HG02840 (cell line): ENCODE measurements around the gene RGS17.

ENCODE experiments used
- ATAC-seq: cut with Tn5 transposase; IDR thresholded peaks from one replicate; pipeline ENCODE4 v1.9.1; 2021; ENCODE audit warnings: mild to moderate bottlenecking, moderate library complexity, moderate number of reproducible peaks; ENCODE audit not compliant: unreplicated experiment, low FRiP score

Gene RGS17

GRCh38 chr6:153086225-153086990 lies 44.7 kb downstream of the RGS17 start:
- ATAC-seq = no peak

- no peak for ATAC-seq
Measured at GRCh38 chr6:153085239-153085638, 45.8 kb downstream of the RGS17 start.

GRCh38 chr6:153084393-153084792 lies 46.7 kb downstream of the RGS17 start:
- no peak for ATAC-seq

DNA sequence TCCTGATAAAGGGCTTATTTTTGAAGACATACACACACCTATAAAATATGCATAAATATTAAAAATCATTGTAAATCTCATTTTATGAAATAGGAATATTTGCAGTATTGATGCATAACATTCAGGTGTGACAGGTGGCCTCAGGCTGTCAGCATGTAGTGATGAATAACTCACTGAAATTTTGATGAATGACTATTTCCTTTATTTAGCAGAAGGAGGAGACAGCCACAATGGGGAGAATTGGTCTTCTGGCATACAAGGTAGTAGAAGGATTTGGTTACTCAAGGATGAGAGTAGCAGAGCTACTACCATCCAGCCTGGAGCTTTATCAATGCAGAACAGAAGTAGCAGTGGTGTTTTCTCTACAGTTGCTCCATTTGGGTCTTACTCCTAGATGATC lies 47.2 kb downstream of the RGS17 start:
- no peak for ATAC-seq

DNA sequence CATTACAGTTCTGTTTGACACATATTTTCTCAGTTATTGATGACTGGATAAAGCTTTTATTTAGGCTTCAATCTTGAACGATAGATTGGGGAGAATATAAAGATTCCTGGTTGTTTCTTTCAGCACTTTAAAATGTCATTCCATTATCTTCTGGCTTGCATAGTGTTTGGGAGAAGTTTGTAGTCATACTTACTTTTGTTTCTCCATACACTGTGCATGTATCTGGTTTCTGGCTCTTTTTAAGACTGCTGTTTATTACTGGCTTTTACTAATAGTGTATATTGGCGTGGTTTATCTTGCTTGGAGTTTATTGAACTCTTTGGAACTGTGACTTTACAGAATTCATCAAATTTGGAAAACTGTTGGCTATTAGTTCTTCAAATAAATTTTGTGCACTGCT lies 49.2 kb downstream of the RGS17 start:
- ATAC-seq = no peak

GRCh38 chr6:153076431-153076830 lies 54.7 kb downstream of the RGS17 start:
- no peak for ATAC-seq

GRCh38 chr6:153074761-153075160 lies 56.3 kb downstream of the RGS17 start:
- no peak for ATAC-seq

- ATAC-seq = no peak
Measured at GRCh38 chr6:153073841-153074240, 57.2 kb downstream of the RGS17 start.

- ATAC-seq = no peak
Measured at GRCh38 chr6:153070756-153071155, 60.3 kb downstream of the RGS17 start.

DNA sequence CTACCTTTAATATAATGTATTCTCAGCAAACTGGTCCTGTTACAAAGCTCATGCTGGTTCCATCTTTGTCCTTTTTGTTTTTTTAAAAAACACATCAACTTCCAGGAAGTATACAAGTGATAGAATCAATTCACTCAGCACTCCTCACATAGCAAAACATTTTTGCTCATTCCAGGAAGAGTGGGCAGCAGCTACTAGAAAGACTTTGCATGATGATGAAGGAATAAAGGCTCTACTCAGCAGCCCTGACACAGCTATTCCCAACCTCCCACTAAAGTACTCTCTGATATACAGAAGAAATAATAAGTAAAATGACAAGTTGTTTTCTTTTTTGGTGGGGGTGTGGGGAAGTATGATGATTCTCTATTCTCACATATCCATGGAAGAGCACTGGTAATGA lies 61.2 kb downstream of the RGS17 start:
- no peak for ATAC-seq

DNA sequence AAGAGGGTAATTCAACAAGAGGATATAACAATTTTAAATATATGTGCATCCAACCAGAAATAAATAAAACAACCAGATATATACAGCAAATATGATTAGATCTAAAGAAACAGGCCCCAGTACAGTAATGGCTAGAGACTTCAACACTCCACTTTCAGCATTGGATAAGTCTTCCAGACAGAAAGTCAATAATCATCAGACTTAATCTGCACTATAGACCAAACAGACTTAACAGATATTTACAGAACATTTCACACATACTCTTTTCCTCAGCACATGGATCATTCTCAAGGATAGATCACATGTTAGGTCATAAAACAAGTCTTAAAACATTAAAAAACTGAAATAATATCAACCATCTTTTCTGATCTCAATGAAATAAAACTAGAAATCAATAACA lies 65.9 kb downstream of the RGS17 start:
- no peak for ATAC-seq

DNA sequence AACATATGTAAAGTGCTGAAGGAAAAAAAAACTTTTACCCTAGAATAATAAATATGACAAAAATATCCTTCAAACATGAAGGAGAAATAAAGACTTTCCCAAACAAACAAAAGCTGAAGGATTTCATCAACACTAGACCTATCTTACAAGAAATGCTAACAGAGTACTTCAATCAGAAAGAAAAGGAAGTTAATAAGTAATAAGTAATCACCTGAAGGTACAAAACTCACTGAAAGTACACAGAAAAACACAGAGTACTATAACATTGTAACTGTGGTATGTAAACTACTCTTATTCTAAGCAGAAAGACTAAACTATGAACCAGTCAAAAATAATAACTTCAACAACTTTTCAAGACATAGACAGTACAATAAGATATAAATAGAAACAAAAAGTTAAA lies 67.1 kb downstream of the RGS17 start:
- ATAC-seq = no peak

- ATAC-seq = no peak
Measured at GRCh38 chr6:153062516-153062915, 68.6 kb downstream of the RGS17 start.

DNA sequence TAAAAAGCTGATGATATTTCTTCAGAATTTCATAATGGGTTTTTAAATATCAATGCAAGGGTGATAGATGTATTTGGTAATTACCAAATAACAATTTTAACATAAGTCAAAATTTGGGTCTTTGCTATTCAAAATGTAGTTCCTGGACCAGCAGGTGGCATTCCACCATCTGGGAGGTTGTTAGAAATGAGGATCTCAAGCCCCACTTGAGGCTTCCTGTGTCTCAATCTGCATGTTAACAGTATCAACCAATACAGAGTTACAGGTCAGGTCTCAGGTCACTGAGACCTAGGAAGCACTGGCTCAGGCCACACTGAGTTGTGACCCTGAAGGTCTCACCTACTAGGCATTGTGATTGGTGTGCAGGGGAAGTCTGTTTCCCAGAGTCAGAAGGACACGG lies 71.3 kb downstream of the RGS17 start:
- ATAC-seq = no peak

DNA sequence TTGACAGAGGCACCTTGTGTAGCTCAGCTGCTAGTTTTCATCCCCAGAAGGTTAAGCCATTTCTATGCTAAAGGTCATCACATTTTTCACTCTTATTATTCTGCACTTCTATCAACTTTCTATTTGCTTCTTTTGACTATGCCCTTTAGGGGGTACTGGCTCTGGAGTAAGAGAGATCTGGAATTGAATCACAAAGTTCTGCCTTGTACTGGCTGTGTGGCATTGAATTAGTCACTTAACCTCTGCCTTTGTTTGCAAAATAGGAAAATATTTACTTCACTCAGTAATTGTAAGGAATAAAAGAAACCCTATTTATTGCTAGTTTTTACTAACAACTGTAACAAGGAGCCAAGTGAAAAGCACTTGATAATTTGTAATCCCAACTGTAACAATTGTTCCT lies 71.8 kb downstream of the RGS17 start:
- ATAC-seq = no peak

DNA sequence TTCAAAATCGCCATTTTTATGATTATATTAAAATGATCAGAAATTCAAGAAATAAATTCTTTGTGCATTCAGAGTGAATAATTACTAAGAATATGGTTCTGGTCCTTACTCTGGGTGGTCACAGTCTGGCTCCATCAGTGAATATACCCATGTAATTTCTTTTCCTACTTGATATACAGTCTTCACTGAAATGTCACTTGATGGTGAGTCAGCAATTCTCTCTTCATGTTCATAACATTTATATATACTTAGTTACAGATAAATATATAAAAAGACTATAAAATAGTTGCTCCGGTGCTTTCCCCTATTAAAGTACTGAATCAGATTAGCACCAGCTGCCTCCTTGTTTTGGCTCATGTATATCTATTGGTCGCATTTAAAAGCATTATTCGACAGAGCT lies 72.2 kb downstream of the RGS17 start:
- ATAC-seq = no peak

DNA sequence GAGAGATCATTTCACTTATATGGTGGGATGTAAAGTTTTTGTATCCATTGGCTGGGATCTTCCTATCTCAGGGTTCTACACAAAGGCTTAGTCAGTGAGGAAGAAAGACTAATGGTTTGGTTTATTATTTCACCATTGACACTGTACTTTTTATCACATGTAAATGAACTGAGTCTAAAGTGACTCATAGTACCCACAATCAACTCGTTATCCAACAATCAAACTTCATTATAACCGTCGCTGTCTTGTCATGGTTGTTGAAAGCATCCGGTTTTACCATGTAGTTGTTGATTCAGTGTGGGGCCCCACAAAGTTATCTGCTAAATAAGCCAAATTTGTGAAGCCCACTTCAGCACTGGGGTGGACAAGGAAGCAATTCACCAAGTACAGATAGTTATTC lies 72.8 kb downstream of the RGS17 start:
- no peak for ATAC-seq

DNA sequence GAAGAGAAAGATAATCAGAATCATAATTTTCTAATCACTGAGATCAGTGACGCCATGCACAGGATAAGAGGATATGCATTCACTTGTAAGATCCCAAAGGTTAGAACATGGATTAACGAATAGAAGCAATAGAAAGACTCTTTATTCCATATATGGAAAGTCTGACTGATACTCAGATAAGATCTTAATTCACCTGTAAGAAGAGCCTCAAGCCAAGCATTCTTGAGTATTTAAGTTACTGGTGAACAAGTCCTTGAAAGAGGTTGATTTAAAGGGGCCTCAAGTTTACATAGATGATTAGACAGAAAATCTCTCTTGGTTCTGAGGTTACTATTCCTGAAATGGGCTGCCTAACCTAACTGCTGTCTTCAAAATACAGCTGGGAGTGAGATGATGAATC lies 74.8 kb downstream of the RGS17 start:
- no peak for ATAC-seq

GRCh38 chr6:153051801-153052200 lies 79.3 kb downstream of the RGS17 start:
- no peak for ATAC-seq

DNA sequence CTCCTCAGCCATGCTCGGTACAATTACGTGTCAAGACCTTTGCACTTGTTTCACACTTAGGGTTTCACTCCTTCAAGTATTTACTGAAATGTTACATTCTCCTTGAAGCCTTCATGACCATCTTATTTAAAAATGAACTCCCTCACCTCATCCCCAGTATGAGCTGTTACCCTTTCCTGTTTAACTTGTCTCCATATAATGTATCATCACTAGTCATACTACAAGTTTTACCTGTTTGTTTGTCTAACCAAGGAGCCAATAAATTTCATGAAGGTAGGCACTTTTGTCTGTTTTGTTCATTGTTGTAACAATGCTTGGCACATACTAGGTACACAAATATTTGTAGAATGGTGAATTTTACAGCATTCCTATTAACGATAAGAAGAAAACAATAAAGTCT lies 82.5 kb downstream of the RGS17 start:
- ATAC-seq = no peak

DNA sequence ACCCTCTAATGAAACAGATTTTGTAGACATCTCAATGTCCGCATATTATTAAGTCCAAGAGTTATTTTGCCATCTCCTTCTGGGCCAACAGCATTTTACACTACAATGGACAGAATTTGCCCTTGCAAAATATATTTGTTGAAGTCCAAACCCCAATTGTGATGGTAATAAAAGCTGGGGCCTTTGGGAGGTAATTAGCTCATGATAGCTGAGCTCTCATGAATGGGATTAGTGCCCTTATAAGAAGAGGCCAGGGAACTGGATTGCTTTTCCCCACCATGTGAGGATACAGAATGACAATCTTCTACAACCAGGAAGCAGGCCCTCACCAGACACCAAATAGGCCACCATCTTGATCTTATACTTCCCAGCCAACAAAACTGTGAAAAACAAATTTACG lies 83.7 kb downstream of the RGS17 start:
- no peak for ATAC-seq

DNA sequence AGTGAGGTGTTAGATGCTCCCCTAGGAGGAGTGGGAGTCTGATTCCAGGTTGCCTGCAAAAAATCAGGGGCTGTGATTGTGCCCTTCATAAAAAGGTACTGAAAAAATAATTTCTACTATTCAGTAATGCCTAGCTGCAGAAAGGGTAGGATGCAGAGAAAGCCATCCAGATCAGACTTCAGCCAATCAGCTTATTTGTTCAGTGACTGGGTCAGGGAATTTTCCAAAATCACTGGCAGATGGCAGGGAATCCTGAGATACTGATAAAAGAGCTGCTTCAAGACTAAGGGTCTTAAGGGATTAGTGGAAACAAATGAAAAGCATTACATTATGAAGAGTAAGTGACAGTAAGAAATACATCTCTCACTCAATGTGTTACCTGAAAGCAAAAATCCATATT lies 85.8 kb downstream of the RGS17 start:
- no peak for ATAC-seq

GRCh38 chr6:153044295-153044694 lies 86.8 kb downstream of the RGS17 start:
- ATAC-seq = no peak
